ENCODE results near the gene SLC22A7. TPM values are rescaled to one million over a fixed set of nuclear protein-coding genes. Genes with fewer than 3 reads are reported as not detected.

Gene SLC22A7
- total RNA-seq, 1 experiment from 2014 or later: not detected

- Mint-ChIP-seq H3K9me3 (ENCODE audit: low read depth, unreplicated experiment) (no peaks in the 10 kb centered on the region), H3K27ac (ENCODE audit: unreplicated experiment) (no peak overlapping the region), H3K27me3 (ENCODE audit: unreplicated experiment) (no peaks in the 10 kb centered on the region), H3K4me1 (ENCODE audit: low read depth, unreplicated experiment) (peaks cover 18% of the 10 kb centered on the region), H3K36me3 (ENCODE audit: insufficient read depth, unreplicated experiment) (peaks cover 4% of the 10 kb centered on the region), H3K4me3 (ENCODE audit: low read depth, unreplicated experiment) (no peak overlapping the region)
- CTCF ChIA-PET: interaction anchor here (0.6 to 3.9 kb wide), 17 partner anchors 12 to 432 kb away, joined by 3 to 53 read pairs (median 4); partner anchors contain the start of genes ABCC10, CRIP3, DNPH1 and TJAP1
- intact Hi-C loops (cut with micrococcal nuclease; ENCODE audit: unreplicated experiment): loop anchor here (1.0 to 5.0 kb wide), 2 partner anchors 71 to 427 kb away; no protein-coding TSS in a partner anchor
- DNase-seq: peak; percentile 55
- TF ChIP-seq CTCF (IDR thresholded peaks at IDR 0.05; ENCODE audit: unreplicated experiment): peak; percentile 34
- BruUV-seq (replicated peaks): no TSS peak
Measured at GRCh38 chr6:43334466-43335095, 36.5 kb downstream of the SLC22A7 start.

- H3K27ac Mint-ChIP-seq (ENCODE audit: unreplicated experiment): no peak overlapping the region
- peaks cover 18% of the 10 kb centered on the region for H3K4me1 Mint-ChIP-seq (ENCODE audit: low read depth, unreplicated experiment)
- no peaks in the 10 kb centered on the region for H3K27me3 Mint-ChIP-seq (ENCODE audit: unreplicated experiment)
- CTCF ChIA-PET: interaction anchor here (0.6 to 3.9 kb wide), 3 partner anchors 11 to 72 kb away, joined by 5 to 53 read pairs (median 38); partner anchors contain the start of gene CRIP3
- peaks cover 4% of the 10 kb centered on the region for H3K36me3 Mint-ChIP-seq (ENCODE audit: insufficient read depth, unreplicated experiment)
- H3K9me3 Mint-ChIP-seq (ENCODE audit: low read depth, unreplicated experiment): no peaks in the 10 kb centered on the region
- intact Hi-C loops (cut with micrococcal nuclease; ENCODE audit: unreplicated experiment): no loop called here
- H3K4me3 Mint-ChIP-seq (ENCODE audit: low read depth, unreplicated experiment): no peak overlapping the region
- no peak for TF ChIP-seq CTCF (IDR thresholded peaks at IDR 0.05; ENCODE audit: unreplicated experiment)
- DNase-seq: no peak
- no TSS peak for BruUV-seq (replicated peaks)
Measured at GRCh38 chr6:43335469-43335868, 37.4 kb downstream of the SLC22A7 start.

DNA sequence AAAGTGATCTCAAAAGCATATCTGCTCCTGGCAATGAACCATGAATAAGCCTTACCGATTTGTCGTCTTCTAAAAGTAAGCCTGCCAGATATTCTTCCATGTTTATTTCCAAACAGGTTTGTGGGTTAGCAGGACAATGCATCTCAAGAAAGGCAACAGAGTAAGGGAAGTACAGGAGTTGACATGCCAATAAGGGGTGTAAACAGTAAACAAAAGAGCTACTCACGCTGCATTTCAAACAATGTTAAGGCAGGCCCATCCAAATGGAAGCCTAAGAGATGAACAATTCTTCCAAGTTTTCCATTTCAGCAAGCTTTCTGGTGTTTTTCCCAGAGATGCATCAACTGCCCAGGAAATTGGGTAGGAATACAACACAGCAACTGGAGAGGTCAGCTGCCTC lies 38.3 kb downstream of the SLC22A7 start:
- H3K27me3 Mint-ChIP-seq (ENCODE audit: unreplicated experiment): no peaks in the 10 kb centered on the region
- TF ChIP-seq CTCF (IDR thresholded peaks at IDR 0.05; ENCODE audit: unreplicated experiment): no peak
- no peak overlapping the region for H3K27ac Mint-ChIP-seq (ENCODE audit: unreplicated experiment)
- H3K9me3 Mint-ChIP-seq (ENCODE audit: low read depth, unreplicated experiment): no peaks in the 10 kb centered on the region
- H3K4me3 Mint-ChIP-seq (ENCODE audit: low read depth, unreplicated experiment): no peak overlapping the region
- H3K36me3 Mint-ChIP-seq (ENCODE audit: insufficient read depth, unreplicated experiment): peaks cover 4% of the 10 kb centered on the region
- DNase-seq: no peak
- CTCF ChIA-PET: interaction anchor here (3.8 to 3.9 kb wide), 2 partner anchors 28 to 73 kb away, joined by 38 to 53 read pairs; partner anchors contain the start of gene CRIP3
- no TSS peak for BruUV-seq (replicated peaks)
- intact Hi-C loops (cut with micrococcal nuclease; ENCODE audit: unreplicated experiment): no loop called here
- H3K4me1 Mint-ChIP-seq (ENCODE audit: low read depth, unreplicated experiment): peaks cover 18% of the 10 kb centered on the region

GRCh38 chr6:43338243-43338642 lies 40.2 kb downstream of the SLC22A7 start:
- BruUV-seq (replicated peaks): no TSS peak
- H3K4me1 Mint-ChIP-seq (ENCODE audit: low read depth, unreplicated experiment): peaks cover 8% of the 10 kb centered on the region
- intact Hi-C loops (cut with micrococcal nuclease; ENCODE audit: unreplicated experiment): no loop called here
- no peak overlapping the region for H3K27ac Mint-ChIP-seq (ENCODE audit: unreplicated experiment)
- TF ChIP-seq CTCF (IDR thresholded peaks at IDR 0.05; ENCODE audit: unreplicated experiment): no peak
- CTCF ChIA-PET: interaction anchor here (0.6 to 1.2 kb wide), 3 partner anchors 58 to 278 kb away, joined by 3 to 4 read pairs (median 4); no protein-coding TSS in a partner anchor
- no peaks in the 10 kb centered on the region for H3K27me3 Mint-ChIP-seq (ENCODE audit: unreplicated experiment)
- H3K9me3 Mint-ChIP-seq (ENCODE audit: low read depth, unreplicated experiment): no peaks in the 10 kb centered on the region
- no peak for DNase-seq
- peaks cover 4% of the 10 kb centered on the region for H3K36me3 Mint-ChIP-seq (ENCODE audit: insufficient read depth, unreplicated experiment)
- no peak overlapping the region for H3K4me3 Mint-ChIP-seq (ENCODE audit: low read depth, unreplicated experiment)
